Retinal pigment epithelial cell (primary cell): ENCODE measurements around the gene STMN3.

Source experiments
- DNase-seq: peaks from one replicate; pipeline ENCODE4 v3.0.0-alpha.2; 2010; ENCODE audit warnings: low read depth
- H3K4me3 ChIP-seq: 2 replicates; pipeline ENCODE4 v1.5.1; 2011; ENCODE audit warnings: mild to moderate bottlenecking, low read length, control low read depth, moderate library complexity
- TF ChIP-seq, protein P1 (sequence below): conservative IDR thresholded peaks from 2 replicates; pipeline ENCODE4 v1.5.1; 2011; ENCODE audit warnings: low read depth, low read length, control low read depth, inconsistent platforms

STMN3 gene

DNA sequence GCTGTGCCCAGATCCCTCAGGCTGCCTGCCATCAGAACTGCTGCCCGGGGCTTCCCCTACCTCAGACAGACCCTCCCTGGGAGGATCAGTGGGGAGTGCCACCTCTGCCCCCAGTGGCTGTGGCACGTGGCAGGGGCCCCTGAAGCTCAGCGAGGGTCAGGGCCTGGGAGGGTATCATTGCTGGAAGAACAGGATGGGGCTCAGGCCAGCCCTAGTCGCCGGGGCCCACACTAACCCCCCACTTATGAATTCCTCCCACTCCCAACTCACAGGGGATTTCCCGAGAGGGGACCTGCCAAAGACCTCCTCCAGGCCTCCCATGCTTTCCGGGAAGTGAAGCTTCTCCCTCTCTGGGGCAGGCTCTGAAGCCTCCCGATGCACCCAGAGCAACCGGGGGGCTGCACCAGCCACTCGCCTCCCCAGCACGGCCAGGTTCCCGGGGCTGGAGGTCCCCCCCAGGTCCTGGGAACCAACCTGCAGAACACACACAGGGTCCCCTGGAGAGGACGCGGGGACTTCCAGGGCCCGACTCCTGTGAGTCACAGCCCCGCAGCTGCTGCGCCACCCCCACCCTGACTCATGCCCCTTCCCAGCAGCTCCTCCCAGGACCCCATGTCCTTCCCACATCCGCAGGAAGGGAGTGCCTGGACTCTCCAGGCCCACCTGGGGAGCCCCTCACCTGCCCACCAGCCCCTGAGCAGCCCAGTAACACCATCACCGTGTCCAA is 45.7 kb upstream of the STMN3 start:
- peak; percentile 34 for DNase-seq
- H3K4me3 ChIP-seq = no peak overlapping the region
- TF ChIP-seq, protein P1, sequence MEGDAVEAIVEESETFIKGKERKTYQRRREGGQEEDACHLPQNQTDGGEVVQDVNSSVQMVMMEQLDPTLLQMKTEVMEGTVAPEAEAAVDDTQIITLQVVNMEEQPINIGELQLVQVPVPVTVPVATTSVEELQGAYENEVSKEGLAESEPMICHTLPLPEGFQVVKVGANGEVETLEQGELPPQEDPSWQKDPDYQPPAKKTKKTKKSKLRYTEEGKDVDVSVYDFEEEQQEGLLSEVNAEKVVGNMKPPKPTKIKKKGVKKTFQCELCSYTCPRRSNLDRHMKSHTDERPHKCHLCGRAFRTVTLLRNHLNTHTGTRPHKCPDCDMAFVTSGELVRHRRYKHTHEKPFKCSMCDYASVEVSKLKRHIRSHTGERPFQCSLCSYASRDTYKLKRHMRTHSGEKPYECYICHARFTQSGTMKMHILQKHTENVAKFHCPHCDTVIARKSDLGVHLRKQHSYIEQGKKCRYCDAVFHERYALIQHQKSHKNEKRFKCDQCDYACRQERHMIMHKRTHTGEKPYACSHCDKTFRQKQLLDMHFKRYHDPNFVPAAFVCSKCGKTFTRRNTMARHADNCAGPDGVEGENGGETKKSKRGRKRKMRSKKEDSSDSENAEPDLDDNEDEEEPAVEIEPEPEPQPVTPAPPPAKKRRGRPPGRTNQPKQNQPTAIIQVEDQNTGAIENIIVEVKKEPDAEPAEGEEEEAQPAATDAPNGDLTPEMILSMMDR = no peak

DNA sequence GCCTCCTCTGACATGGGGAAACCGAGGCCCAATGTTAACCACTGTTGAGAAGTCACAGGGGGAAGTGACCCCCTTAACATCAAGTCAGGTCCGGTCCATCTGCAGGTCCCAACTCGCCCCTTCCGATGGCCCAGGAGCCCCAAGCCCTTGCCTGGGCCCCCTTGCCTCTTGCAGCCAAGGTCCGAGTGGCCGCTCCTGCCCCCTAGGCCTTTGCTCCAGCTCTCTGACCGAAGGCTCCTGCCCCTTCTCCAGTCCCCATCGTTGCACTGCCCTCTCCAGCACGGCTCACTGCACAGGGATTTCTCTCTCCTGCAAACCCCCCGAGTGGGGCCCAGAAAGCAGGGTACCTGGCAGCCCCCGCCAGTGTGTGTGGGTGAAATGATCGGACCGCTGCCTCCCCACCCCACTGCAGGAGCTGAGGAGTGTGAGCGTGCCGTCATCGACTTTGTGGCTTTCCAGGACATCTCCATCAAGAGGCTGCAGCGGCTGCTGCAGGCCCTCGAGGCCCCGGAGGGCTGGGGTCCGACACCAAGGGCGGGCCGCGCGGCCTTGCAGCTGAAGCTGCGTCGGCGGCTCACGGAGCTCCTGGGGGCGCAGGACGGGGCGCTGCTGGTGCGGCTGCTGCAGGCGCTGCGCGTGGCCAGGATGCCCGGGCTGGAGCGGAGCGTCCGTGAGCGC is 44.8 kb upstream of the STMN3 start:
- no peak for DNase-seq
- TF ChIP-seq, protein P1 = no peak
- H3K4me3 ChIP-seq = no peak overlapping the region

- peak overlapping the region; percentile 37 for H3K4me3 ChIP-seq
- TF ChIP-seq, protein P1 = no peak
- DNase-seq = no peak
These were observed 44.2 kb upstream of the STMN3 start for GRCh38 chr20:63697357-63697867.

DNA sequence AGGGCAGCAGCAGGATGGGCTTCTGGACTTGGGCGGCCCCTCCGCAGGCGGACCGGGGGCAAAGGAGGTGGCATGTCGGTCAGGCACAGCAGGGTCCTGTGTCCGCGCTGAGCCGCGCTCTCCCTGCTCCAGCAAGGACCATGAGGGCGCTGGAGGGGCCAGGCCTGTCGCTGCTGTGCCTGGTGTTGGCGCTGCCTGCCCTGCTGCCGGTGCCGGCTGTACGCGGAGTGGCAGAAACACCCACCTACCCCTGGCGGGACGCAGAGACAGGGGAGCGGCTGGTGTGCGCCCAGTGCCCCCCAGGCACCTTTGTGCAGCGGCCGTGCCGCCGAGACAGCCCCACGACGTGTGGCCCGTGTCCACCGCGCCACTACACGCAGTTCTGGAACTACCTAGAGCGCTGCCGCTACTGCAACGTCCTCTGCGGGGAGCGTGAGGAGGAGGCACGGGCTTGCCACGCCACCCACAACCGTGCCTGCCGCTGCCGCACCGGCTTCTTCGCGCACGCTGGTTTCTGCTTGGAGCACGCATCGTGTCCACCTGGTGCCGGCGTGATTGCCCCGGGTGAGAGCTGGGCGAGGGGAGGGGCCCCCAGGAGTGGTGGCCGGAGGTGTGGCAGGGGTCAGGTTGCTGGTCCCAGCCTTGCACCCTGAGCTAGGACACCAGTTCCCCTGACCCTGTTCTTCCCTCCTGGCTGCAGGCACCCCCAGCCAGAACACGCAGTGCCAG is 43.6 kb upstream of the STMN3 start, which contains the start of gene TNFRSF6B:
Gene TNFRSF6B (plus strand): TSS at position 25 of the 729 bp plus-strand sequence. CDS start 116 bp downstream, at position 141.
- H3K4me3 ChIP-seq = peak within 1 kb of the TSS; percentile 37
- DNase-seq = no peak
- TF ChIP-seq, protein P1 = no peak

GRCh38 chr20:63696306-63696627 is 43.0 kb upstream of the STMN3 start:
- TF ChIP-seq, protein P1 = no peak
- H3K4me3 ChIP-seq = peak overlapping the region; percentile 37
- DNase-seq = no peak

DNA sequence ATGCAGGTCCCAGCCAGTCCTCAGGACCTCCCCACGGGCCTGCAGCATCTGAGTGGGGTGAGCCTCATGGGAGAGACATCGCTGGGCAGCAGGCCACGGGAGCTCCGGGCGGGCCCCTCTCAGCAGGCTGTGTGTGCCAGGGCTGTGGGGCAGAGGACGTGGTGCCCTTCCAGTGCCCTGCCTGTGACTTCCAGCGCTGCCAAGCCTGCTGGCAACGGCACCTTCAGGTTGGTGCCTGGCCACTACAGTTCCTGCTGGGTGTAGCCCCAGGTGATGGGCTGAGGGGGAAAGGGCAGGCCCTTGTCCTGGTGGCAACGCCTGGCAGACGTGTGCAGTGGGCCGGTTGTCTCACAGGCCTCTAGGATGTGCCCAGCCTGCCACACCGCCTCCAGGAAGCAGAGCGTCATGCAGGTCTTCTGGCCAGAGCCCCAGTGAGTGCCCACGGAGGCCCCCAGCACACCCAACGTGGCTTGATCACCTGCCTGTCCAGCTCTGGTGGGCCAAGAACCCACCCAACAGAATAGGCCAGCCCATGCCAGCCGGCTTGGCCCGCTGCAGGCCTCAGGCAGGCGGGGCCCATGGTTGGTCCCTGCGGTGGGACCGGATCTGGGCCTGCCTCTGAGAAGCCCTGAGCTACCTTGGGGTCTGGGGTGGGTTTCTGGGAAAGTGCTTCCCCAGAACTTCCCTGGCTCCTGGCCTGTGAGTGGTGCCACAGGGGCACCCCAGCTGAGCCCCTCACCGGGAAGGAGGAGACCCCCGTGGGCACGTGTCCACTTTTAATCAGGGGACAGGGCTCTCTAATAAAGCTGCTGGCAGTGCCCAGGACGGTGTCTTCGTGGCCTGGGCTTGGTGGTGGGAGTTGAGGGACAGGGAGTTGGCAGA is 42.4 kb upstream of the STMN3 start:
- H3K4me3 ChIP-seq = no peak overlapping the region
- no peak for DNase-seq
- TF ChIP-seq, protein P1 = no peak
